ENCODE results near the gene GSC2. TPM values are rescaled to one million over a fixed set of nuclear protein-coding genes. Genes with fewer than 3 reads are reported as not detected.

The GSC2 gene
- total and polyA plus RNA-seq, 9 of the 15 experiments (the other 6 are each of a cell fraction or from before 2014, with no cell fraction given): not detected

DNA sequence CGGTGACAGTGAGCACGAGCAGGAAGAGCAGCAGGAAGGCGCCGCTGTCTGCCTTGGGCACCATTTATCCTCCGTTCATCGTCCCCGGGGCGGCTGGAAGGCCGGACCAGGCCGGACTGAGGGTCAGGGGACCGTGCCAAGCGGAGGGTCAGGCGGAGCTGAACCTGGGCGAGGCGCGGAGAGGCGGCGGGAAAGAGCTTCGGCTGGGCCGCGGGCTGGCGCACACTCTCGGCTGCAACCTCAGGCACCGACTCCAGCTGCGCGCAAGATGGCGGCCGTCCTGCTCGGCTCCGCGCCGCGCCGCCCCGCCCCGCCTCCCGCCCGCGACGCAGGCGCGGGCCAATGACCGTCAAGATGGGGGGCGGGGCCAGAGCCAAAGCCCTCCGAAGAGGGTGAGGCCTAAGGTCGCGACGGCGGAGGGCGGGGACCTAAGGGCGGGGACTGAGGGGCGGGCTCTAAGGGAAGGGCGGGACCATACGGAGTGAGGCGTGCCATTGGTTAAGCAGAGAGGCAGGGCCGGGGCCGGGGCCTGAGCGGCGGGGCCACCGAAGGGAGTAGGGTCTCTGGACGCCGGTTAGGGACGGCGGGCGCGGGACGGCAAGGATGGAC lies 27.8 kb downstream of the GSC2 start, which contains the start of gene DGCR2 (continued):
- TF ChIP-seq NEUROD1 (IDR thresholded peaks at IDR 0.05; ENCODE audit: borderline replicate concordance, low read depth, low read length, partially characterized antibody): peak; percentile 51
- 0 out of 2 replicates have a peak, but pooled peaks have one; percentile 41 for TF ChIP-seq ZKSCAN1 (IDR thresholded peaks at IDR 0.05; ENCODE audit: low read depth, low read length)
- TF ChIP-seq NFIC (IDR thresholded peaks at IDR 0.05): peak; percentile 34; the same call in 1 of the 2 replicates
- TF ChIP-seq, protein P1, sequence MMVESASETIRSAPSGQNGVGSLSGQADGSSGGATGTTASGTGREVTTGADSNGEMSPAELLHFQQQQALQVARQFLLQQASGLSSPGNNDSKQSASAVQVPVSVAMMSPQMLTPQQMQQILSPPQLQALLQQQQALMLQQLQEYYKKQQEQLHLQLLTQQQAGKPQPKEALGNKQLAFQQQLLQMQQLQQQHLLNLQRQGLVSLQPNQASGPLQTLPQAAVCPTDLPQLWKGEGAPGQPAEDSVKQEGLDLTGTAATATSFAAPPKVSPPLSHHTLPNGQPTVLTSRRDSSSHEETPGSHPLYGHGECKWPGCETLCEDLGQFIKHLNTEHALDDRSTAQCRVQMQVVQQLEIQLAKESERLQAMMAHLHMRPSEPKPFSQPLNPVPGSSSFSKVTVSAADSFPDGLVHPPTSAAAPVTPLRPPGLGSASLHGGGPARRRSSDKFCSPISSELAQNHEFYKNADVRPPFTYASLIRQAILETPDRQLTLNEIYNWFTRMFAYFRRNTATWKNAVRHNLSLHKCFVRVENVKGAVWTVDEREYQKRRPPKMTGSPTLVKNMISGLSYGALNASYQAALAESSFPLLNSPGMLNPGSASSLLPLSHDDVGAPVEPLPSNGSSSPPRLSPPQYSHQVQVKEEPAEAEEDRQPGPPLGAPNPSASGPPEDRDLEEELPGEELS (CRISPR knock-in tag; IDR thresholded peaks at IDR 0.05; ENCODE audit: borderline replicate concordance): no peak
- TF ChIP-seq ZNF830 (CRISPR knock-in tag; IDR thresholded peaks at IDR 0.05): 0 out of 2 replicates have a peak, but pooled peaks have one; percentile 82
- no peak for TF ChIP-seq ZNF717 (CRISPR knock-in tag; IDR thresholded peaks at IDR 0.05)
- TF ChIP-seq PYGO2 (tag; IDR thresholded peaks at IDR 0.05): no peak
- TF ChIP-seq CEBPG (CRISPR knock-in tag; IDR thresholded peaks at IDR 0.05): no peak
- no peak for TF ChIP-seq CEBPG (tag; conservative IDR thresholded peaks at IDR 0.05 in 1 of 2, IDR thresholded peaks at IDR 0.05 in 1 of 2)
- TF ChIP-seq, protein P2, sequence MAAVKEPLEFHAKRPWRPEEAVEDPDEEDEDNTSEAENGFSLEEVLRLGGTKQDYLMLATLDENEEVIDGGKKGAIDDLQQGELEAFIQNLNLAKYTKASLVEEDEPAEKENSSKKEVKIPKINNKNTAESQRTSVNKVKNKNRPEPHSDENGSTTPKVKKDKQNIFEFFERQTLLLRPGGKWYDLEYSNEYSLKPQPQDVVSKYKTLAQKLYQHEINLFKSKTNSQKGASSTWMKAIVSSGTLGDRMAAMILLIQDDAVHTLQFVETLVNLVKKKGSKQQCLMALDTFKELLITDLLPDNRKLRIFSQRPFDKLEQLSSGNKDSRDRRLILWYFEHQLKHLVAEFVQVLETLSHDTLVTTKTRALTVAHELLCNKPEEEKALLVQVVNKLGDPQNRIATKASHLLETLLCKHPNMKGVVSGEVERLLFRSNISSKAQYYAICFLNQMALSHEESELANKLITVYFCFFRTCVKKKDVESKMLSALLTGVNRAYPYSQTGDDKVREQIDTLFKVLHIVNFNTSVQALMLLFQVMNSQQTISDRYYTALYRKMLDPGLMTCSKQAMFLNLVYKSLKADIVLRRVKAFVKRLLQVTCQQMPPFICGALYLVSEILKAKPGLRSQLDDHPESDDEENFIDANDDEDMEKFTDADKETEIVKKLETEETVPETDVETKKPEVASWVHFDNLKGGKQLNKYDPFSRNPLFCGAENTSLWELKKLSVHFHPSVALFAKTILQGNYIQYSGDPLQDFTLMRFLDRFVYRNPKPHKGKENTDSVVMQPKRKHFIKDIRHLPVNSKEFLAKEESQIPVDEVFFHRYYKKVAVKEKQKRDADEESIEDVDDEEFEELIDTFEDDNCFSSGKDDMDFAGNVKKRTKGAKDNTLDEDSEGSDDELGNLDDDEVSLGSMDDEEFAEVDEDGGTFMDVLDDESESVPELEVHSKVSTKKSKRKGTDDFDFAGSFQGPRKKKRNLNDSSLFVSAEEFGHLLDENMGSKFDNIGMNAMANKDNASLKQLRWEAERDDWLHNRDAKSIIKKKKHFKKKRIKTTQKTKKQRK (IDR thresholded peaks at IDR 0.05; ENCODE audit: borderline replicate concordance, low read depth, low read length): 0 out of 2 replicates have a peak, but pooled peaks have one; percentile 23
- peak; percentile 96 to 99 (median 98) for TF ChIP-seq YY1 (IDR thresholded peaks at IDR 0.05; ENCODE audit: borderline replicate concordance in 1 of 3, control insufficient read depth in 1 of 3, extremely low read depth in 1 of 3, insufficient read depth in 3 of 3, insufficient read length in 1 of 3, insufficient replicate concordance in 2 of 3, low read depth in 1 of 3, low read length in 2 of 3)
- peak; percentile 94 for TF ChIP-seq FIP1L1 (IDR thresholded peaks at IDR 0.05; ENCODE audit: low read depth, low read length, poor library complexity, severe bottlenecking)
- TF ChIP-seq, protein P3, sequence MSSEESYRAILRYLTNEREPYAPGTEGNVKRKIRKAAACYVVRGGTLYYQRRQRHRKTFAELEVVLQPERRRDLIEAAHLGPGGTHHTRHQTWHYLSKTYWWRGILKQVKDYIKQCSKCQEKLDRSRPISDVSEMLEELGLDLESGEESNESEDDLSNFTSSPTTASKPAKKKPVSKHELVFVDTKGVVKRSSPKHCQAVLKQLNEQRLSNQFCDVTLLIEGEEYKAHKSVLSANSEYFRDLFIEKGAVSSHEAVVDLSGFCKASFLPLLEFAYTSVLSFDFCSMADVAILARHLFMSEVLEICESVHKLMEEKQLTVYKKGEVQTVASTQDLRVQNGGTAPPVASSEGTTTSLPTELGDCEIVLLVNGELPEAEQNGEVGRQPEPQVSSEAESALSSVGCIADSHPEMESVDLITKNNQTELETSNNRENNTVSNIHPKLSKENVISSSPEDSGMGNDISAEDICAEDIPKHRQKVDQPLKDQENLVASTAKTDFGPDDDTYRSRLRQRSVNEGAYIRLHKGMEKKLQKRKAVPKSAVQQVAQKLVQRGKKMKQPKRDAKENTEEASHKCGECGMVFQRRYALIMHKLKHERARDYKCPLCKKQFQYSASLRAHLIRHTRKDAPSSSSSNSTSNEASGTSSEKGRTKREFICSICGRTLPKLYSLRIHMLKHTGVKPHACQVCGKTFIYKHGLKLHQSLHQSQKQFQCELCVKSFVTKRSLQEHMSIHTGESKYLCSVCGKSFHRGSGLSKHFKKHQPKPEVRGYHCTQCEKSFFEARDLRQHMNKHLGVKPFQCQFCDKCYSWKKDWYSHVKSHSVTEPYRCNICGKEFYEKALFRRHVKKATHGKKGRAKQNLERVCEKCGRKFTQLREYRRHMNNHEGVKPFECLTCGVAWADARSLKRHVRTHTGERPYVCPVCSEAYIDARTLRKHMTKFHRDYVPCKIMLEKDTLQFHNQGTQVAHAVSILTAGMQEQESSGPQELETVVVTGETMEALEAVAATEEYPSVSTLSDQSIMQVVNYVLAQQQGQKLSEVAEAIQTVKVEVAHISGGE (CRISPR knock-in tag; IDR thresholded peaks at IDR 0.05): peak in 1 of 3 experiments; percentile 44; a peak in 1 of 6 replicates
- TF ChIP-seq TBL1XR1 (IDR thresholded peaks at IDR 0.05; ENCODE audit: low read length in 2 of 2): peak; percentile 16 to 90; a peak in 2 of 4 replicates
- TF ChIP-seq BRCA1 (IDR thresholded peaks at IDR 0.05): no peak
- no peak for TF ChIP-seq BRCA1 (CRISPR knock-in tag; IDR thresholded peaks at IDR 0.05)
- TF ChIP-seq NFRKB (IDR thresholded peaks at IDR 0.05; ENCODE audit: low read depth): peak; percentile 89

All from K562 (cell line).